GM18873 (cell line): ENCODE data around the gene ZGPAT.

Experiments used
- ATAC-seq: cut with Tn5 transposase; IDR thresholded peaks from one replicate; pipeline ENCODE4 v1.9.1; 2021; ENCODE audit warnings: mild to moderate bottlenecking, moderate library complexity, moderate number of reproducible peaks; ENCODE audit not compliant: unreplicated experiment, low FRiP score

The ZGPAT gene

DNA sequence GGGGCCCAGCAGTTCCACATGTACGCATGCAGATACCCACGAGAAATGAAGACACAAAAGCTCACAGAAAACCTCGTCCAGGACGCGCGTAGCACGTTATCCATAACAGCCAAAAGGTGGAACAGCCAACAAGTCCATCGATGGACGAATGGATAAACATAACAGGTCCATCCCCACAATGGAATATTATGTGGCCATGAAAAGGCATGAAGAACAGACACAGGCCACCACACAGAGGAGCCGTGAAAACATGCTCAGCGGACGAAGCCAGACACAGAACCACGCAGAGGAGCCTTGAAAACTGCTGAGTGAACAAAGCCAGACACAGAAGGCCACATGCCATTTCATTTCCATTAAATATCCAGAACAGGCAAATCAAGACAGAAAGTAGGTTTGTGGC lies 69.8 kb downstream of the ZGPAT start:
- ATAC-seq, result no peak

- ATAC-seq, result no peak
Measured at GRCh38 chr20:63778034-63778752, 70.4 kb downstream of the ZGPAT start.

DNA sequence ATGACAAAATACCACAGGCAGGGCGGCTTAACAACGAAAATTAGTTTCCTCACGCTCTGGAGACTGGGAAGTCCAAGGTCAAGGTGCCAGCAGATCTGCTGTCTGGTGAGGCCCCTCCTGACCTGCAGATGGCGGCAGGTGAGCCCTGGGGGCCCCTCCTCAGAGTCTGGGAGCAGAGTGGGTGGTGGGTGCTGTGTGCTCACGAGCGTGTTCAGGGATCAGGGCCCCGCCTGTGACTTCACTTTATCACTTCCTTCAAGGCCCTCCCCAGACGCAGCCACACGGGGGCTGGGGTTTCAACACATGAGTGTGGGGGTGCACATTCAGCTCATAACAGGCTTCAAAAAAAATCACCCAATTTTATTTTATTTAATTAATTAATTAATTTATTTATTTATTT lies 71.0 kb downstream of the ZGPAT start:
- ATAC-seq, result no peak

- ATAC-seq, result no peak
Measured at GRCh38 chr20:63781181-63781580, 73.3 kb downstream of the ZGPAT start.

DNA sequence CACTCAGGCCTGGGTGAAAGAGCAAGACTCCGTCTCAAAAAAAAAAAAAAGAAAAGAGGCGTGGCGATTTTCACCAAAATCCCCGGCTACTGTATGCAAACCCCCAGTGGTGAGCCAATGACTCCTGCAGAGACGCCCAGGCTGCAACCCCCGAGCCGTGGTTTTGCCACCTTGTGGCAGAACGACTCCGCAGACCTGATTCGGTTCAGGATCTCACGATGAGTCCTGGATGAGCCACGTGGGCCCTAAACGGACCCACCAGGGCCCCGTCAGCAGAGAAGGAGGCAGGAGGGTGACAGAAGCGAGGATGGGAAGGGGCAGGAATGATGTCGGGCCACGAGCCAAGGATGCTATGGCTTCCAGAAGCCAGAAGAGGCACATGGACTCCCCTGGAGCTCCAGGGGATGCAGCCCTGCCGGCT lies 74.2 kb downstream of the ZGPAT start:
- ATAC-seq, result no peak

- ATAC-seq, result no peak
Measured at GRCh38 chr20:63782521-63782971, 74.7 kb downstream of the ZGPAT start.

- no peak for ATAC-seq
Measured at GRCh38 chr20:63783970-63784369, 76.1 kb downstream of the ZGPAT start.

GRCh38 chr20:63785691-63786131 lies 77.9 kb downstream of the ZGPAT start:
- no peak for ATAC-seq
